ENCODE results near the gene XRCC6. TPM values are rescaled to one million over a fixed set of nuclear protein-coding genes. Genes with fewer than 3 reads are reported as not detected.

XRCC6 gene
- total and polyA plus RNA-seq, 9 of the 15 experiments (the other 6 are each of a cell fraction or from before 2014, with no cell fraction given): 151 to 440 (median 318) TPM

GRCh38 chr22:41589391-41590241 is 31.5 kb upstream of the XRCC6 start, which contains the start of gene PMM1 (continued):
- TF ChIP-seq CHD7 (IDR thresholded peaks at IDR 0.05; ENCODE audit: low read depth, low read length) (no peak), MBD2 (IDR thresholded peaks at IDR 0.05; ENCODE audit: borderline replicate concordance, low read depth) (peak; percentile 33; the same call in 1 of the 2 replicates), POLR2AphosphoS2 (IDR thresholded peaks at IDR 0.05; ENCODE audit: low read length) (peak; percentile 54; the same call in 1 of the 2 replicates), ELF2 (CRISPR knock-in tag; IDR thresholded peaks at IDR 0.05) (peak; percentile 81), STAG1 (CRISPR knock-in tag; IDR thresholded peaks at IDR 0.05; ENCODE audit: borderline replicate concordance) (0 out of 2 replicates have a peak, but pooled peaks have one; percentile 18), KHSRP (IDR thresholded peaks at IDR 0.05) (no peak), POLR2B (IDR thresholded peaks at IDR 0.05; ENCODE audit: low read depth, partially characterized antibody) (peak; percentile 43), MED1 (CRISPR knock-in tag; IDR thresholded peaks at IDR 0.05; ENCODE audit: borderline replicate concordance) (0 out of 2 replicates have a peak, but pooled peaks have one; percentile 62), CCNT2 (IDR thresholded peaks at IDR 0.05; ENCODE audit: borderline replicate concordance, extremely low read depth, insufficient read length, low read depth, low read length) (peak; percentile 7), CTBP1 (IDR thresholded peaks at IDR 0.05; ENCODE audit: borderline replicate concordance) (peak; percentile 51; the same call in 1 of the 2 replicates), PHF21A (IDR thresholded peaks at IDR 0.05; ENCODE audit: borderline replicate concordance, low read depth) (no peak), SPI1 (IDR thresholded peaks at IDR 0.05; ENCODE audit: borderline replicate concordance, low read depth, low read length) (peak; percentile 24; the same call in 1 of the 2 replicates), E2F8 (IDR thresholded peaks at IDR 0.05; ENCODE audit: low read depth, partially characterized antibody) (peak; percentile 88)

All from K562 (cell line).